Fibroblast of pulmonary artery (primary cell): ENCODE data around the gene MAP2K2.

Source experiments
- DNase-seq: peaks from one replicate; pipeline ENCODE4 v3.0.0-alpha.2; 2010; ENCODE audit warnings: low read depth
- H3K4me3 ChIP-seq: replicated peaks from 2 replicates; pipeline ENCODE4 v1.5.1; 2011; ENCODE audit warnings: low read depth, mild to moderate bottlenecking, control low read depth, low read length, moderate library complexity
- CTCF ChIP-seq: IDR thresholded peaks from 2 replicates; pipeline ENCODE4 v1.5.1; 2011; ENCODE audit warnings: mild to moderate bottlenecking, control low read depth, low read length, inconsistent platforms; ENCODE audit errors: missing control alignments

Gene MAP2K2

DNA sequence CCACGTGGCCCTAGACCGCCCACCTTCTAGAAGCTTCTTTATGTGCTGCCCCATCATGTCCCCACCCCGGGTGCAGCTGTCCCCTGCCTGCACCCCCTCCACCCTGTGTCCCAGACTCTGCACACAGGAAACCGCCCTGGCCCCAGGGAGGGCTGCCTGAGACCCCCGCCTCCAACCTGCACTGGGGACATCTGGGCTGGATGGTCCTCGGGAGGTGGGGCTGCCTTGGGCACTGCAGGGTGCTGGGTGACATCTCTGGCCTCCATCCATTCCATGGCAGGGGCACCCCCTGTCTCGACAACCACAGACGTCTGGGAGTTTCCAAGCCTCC lies 39.4 kb downstream of the MAP2K2 start:
- no peak for DNase-seq
- H3K4me3 ChIP-seq: no peak overlapping the region

DNA sequence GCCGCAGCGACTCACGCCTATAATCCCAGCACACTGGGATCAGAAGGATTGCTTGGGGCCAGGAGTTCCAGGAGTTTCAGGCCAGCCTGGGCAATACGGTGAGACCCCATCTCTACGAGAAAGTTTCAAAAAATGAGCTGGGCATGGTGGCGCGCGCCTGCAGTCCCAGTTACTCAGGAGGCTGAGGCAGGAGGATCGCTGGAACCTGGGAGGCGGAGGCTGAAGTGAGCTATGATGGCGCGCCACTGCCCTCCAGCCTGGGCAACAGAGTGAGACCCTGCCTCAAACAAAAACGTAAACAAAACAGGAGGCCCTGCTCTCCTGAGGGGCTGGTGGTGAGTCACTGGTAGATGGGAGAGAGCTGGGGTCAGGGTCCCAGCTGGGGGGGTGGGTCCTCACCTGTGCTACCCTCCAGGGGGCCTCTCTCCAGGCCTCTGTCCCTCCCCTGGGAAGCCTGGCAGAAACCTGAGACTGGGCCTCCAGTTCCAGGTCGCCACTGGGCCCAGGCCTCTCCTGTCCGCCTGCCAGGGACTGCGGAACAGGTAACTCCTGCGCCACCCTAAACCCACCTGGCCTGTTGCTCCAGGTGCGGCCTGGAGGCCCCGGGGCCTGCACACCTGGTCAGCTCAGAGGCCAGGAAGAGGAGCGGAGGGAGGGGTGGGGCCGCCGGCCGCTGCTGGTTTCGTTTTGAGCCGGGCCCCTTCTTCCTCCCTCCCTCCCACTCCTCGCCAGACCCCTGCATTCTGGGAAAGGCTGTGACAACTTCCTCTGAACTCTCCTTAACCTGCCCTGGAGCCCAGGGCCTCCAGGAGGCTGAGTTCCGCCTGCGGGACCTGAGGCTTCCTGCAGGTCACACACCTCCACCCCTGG lies 40.0 kb downstream of the MAP2K2 start:
- DNase-seq: no peak
- TF ChIP-seq CTCF: no peak
- H3K4me3 ChIP-seq: no peak overlapping the region

More for the DNA sequence above, 39.4 kb downstream of the MAP2K2 start:
- TF ChIP-seq CTCF: no peak

- DNase-seq: no peak
- H3K4me3 ChIP-seq: no peak overlapping the region
- no peak for TF ChIP-seq CTCF
Observed at GRCh38 chr19:4082172-4082571, 41.8 kb downstream of the MAP2K2 start.

DNA sequence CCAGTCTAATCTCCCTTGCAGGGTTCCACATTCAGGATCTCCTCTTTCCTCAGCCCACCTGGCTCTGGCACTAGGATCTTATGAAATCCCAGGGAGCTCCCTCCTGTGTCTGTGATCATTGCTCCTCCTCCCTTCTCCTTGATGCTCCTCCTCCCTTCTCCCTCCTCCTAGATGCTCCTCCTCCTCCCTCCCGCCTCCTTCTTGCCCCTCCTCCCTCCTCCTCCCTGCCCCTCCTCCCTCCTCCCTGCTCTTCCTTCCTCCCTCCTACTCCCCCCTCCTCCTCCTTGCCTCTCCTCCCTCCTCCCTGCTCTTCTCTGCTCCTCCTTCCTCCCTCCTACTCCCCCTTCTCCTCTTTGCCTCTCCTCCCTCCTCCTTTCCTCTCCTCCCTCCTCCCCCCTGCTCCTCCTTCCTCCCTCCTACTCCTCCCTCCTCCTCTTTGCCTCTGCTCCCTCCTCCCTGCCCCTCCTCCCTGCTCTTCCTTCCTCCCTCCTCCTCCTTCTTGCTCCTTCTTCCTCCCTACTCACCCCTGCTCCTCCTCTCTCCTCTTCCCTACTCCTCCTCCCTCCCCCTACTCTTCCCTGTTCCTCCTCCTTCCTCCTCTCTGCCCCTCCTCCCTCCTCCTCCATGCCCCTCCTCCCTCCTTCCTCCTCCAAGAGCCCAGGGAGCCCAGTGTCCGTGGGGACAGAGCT lies 42.3 kb downstream of the MAP2K2 start:
- H3K4me3 ChIP-seq: no peak overlapping the region
- no peak for DNase-seq
- TF ChIP-seq CTCF: no peak

DNA sequence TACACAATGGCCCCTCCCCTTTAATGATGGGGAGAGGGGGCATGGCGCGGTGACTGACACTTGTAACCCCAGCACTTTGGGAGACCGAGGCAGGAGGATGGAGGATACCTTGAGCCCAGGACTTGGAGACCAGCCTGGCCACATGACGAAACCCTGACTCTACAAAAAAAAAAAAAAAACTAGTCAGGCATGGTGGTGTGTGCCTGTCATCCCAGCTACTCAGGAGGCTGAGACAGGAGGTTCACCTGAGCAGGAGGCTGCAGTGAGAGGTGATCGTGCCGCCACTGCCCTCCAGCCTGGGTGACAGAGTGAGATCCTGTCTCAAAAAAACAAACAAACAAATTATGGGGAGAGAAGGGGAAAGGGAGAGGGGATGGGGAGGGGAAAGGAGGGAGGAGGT lies 43.4 kb downstream of the MAP2K2 start:
- DNase-seq: no peak
- H3K4me3 ChIP-seq: no peak overlapping the region
- TF ChIP-seq CTCF: no peak

GRCh38 chr19:4077800-4078684 lies 45.9 kb downstream of the MAP2K2 start:
- peak overlapping the region; percentile 49 for H3K4me3 ChIP-seq
- no peak for TF ChIP-seq CTCF
- no peak for DNase-seq
